Measurements from ENCODE around the gene C17orf67.

DNA sequence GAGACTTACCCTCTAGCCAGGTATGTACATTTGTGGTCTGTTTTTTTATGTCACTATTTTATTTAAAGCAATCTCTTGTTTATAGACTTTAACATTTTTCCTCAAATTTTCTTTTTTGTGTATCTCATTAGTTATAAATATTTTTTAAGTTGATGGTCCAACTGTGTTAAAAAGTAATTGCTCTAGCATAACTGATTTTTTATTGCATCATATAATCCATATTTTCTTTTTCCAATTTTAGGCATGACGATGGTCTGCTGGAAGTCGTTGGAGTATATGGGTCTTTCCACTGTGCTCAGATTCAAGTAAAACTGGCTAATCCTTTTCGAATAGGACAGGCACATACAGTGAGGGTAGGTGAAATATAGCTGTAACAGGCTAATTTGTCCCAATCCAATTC lies 28.2 kb upstream of the C17orf67 start:
- TF ChIP-seq, protein P1, sequence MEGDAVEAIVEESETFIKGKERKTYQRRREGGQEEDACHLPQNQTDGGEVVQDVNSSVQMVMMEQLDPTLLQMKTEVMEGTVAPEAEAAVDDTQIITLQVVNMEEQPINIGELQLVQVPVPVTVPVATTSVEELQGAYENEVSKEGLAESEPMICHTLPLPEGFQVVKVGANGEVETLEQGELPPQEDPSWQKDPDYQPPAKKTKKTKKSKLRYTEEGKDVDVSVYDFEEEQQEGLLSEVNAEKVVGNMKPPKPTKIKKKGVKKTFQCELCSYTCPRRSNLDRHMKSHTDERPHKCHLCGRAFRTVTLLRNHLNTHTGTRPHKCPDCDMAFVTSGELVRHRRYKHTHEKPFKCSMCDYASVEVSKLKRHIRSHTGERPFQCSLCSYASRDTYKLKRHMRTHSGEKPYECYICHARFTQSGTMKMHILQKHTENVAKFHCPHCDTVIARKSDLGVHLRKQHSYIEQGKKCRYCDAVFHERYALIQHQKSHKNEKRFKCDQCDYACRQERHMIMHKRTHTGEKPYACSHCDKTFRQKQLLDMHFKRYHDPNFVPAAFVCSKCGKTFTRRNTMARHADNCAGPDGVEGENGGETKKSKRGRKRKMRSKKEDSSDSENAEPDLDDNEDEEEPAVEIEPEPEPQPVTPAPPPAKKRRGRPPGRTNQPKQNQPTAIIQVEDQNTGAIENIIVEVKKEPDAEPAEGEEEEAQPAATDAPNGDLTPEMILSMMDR (IDR thresholded peaks at IDR 0.05; ENCODE audit: borderline replicate concordance, extremely low read depth, low read length, poor library complexity, severe bottlenecking), result no peak
- TF ChIP-seq EZH2 (IDR thresholded peaks at IDR 0.05; ENCODE audit: borderline replicate concordance, low read depth, low read length, severe bottlenecking), result no peak
